HEK293 (cell line): ENCODE results near the gene GPX3.

Experiments used
- CTCF ChIP-seq: fragments of 450-650 bp; formaldehyde crosslinking; IDR thresholded peaks from 2 replicates; pipeline ENCODE4 v1.5.1; 2016; ENCODE audit warnings: missing biosample characterization, missing genetic modification characterization
- SETDB1 ChIP-seq: IDR thresholded peaks from one replicate; pipeline ENCODE4 v1.6.1; 2017; ENCODE audit warnings: mild to moderate bottlenecking, low read length, moderate library complexity, mixed read lengths; ENCODE audit not compliant: insufficient read length
- ZBTB10 ChIP-seq: fragments of 450-650 bp; formaldehyde crosslinking; IDR thresholded peaks from 2 replicates; pipeline ENCODE4 v1.5.1; 2016; ENCODE audit warnings: missing biosample characterization, missing genetic modification characterization
- ZNF184 ChIP-seq: fragments of 450-650 bp; IDR thresholded peaks from 2 replicates; pipeline ENCODE4 v1.5.1; 2018; ENCODE audit warnings: missing biosample characterization, mild to moderate bottlenecking, missing genetic modification characterization
- ZNF26 ChIP-seq: fragments of 450-650 bp; formaldehyde crosslinking; IDR thresholded peaks from 2 replicates; pipeline ENCODE4 v1.5.1; 2016; ENCODE audit warnings: missing biosample characterization, missing genetic modification characterization
- ZNF335 ChIP-seq: fragments of 450-650 bp; formaldehyde crosslinking; conservative IDR thresholded peaks from 2 replicates; pipeline ENCODE4 v1.5.1; 2016; ENCODE audit warnings: missing biosample characterization, missing genetic modification characterization

GRCh38 chr5:151027961-151028479 lies 7.6 kb downstream of the GPX3 start:
- TF ChIP-seq CTCF (tag by site-specific recombination): no peak
- TF ChIP-seq ZBTB10 (tag by site-specific recombination): no peak
- no peak for TF ChIP-seq ZNF184
- TF ChIP-seq ZNF26 (tag by site-specific recombination): no peak
- no peak for TF ChIP-seq SETDB1
- no peak for TF ChIP-seq ZNF335 (tag by site-specific recombination)
